Measurements from ENCODE around the gene GALNT14.

DNA sequence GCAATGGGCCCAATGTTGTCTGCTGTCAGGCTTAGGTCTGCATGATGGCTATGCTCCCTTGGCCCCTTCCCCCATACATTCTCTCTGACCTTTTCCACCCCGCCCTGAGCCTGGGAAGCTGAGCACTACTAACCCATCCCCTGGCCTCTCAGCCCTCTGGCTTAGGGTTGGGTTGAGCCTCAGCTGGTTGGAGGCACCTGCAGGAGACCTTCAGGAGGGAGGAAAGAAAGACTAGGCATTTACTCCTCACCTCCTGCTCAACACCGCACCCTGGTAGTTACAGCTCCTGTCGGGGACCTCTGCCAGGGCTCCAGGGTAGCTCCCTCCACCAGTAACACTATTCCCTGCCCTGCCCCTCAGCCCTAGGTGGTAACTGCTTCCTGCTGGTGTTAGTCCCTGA lies 80.5 kb downstream of the GALNT14 start:
- TF ChIP-seq, protein P1, sequence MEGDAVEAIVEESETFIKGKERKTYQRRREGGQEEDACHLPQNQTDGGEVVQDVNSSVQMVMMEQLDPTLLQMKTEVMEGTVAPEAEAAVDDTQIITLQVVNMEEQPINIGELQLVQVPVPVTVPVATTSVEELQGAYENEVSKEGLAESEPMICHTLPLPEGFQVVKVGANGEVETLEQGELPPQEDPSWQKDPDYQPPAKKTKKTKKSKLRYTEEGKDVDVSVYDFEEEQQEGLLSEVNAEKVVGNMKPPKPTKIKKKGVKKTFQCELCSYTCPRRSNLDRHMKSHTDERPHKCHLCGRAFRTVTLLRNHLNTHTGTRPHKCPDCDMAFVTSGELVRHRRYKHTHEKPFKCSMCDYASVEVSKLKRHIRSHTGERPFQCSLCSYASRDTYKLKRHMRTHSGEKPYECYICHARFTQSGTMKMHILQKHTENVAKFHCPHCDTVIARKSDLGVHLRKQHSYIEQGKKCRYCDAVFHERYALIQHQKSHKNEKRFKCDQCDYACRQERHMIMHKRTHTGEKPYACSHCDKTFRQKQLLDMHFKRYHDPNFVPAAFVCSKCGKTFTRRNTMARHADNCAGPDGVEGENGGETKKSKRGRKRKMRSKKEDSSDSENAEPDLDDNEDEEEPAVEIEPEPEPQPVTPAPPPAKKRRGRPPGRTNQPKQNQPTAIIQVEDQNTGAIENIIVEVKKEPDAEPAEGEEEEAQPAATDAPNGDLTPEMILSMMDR (conservative IDR thresholded peaks at IDR 0.05 in 1 of 2, IDR thresholded peaks at IDR 0.05 in 1 of 2; ENCODE audit: extremely low read depth in 1 of 2, insufficient read depth in 1 of 2, low read depth in 1 of 2, low read length in 2 of 2) = no peak
- no peak for TF ChIP-seq EZH2 (IDR thresholded peaks at IDR 0.05; ENCODE audit: borderline replicate concordance, low read length)
